Measurements from ENCODE around the gene KCNMA1.

DNA sequence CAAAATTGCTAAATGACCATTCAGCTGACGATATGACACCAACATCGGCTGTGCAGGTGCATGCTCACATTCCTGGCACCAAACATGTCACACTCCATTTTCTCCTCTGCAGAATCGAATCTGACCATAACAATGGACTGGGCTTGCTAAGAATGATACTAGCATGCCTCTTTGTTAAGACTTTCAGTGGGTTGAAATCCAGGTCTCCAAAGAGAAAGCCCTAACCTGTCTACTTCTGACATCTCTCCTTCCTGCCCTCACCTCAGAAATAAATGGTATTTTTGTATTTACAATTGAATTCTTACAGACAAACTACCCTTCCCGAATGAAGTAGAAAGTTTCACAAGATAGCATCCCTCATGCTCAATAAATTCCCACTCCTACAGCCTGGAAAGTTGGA is 373.9 kb downstream of the KCNMA1 start:
- TF ChIP-seq POLR2A (IDR thresholded peaks at IDR 0.05) (no peak), POLR2AphosphoS5 (IDR thresholded peaks at IDR 0.05) (no peak)
- TF ChIP-seq, protein P1, sequence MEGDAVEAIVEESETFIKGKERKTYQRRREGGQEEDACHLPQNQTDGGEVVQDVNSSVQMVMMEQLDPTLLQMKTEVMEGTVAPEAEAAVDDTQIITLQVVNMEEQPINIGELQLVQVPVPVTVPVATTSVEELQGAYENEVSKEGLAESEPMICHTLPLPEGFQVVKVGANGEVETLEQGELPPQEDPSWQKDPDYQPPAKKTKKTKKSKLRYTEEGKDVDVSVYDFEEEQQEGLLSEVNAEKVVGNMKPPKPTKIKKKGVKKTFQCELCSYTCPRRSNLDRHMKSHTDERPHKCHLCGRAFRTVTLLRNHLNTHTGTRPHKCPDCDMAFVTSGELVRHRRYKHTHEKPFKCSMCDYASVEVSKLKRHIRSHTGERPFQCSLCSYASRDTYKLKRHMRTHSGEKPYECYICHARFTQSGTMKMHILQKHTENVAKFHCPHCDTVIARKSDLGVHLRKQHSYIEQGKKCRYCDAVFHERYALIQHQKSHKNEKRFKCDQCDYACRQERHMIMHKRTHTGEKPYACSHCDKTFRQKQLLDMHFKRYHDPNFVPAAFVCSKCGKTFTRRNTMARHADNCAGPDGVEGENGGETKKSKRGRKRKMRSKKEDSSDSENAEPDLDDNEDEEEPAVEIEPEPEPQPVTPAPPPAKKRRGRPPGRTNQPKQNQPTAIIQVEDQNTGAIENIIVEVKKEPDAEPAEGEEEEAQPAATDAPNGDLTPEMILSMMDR (IDR thresholded peaks at IDR 0.05 in 8 of 11, conservative IDR thresholded peaks at IDR 0.05 in 3 of 11), result no peak
